CD8-positive, alpha-beta memory T cell (primary cell): ENCODE results near the gene PTPMT1. TPM values are rescaled to one million over a fixed set of nuclear protein-coding genes. Genes with fewer than 3 reads are reported as not detected.
"Not testable (repeated sequence)": the region's sequence is repeated elsewhere in the genome, so short reads cannot be mapped to it uniquely, and the experiment has no call there.

Source experiments
- CTCF ChIA-PET: fragments of 350-600 bp; sonication (Branson Sonifier 250); formaldehyde crosslinking; loops from one replicate; lab custom pipeline; 2021; ENCODE audit warnings: antibody characterized with exemption; lab: Charles Lee
- POLR2A ChIA-PET: fragments of 350-600 bp; sonication (Branson Sonifier 250); formaldehyde crosslinking; loops from one replicate; lab custom pipeline; 2021; ENCODE audit warnings: antibody characterized with exemption; lab: Charles Lee
- DNase-seq, 5 donors: peaks; one replicate each; pipeline versions ENCODE4 v3.0.0 to v3.0.0-alpha.2; 2020 to 2022; ENCODE audit warnings: mixed read lengths in 1 of 5
- H3K27ac ChIP-seq: one replicate; pipeline ENCODE4 v1.7.0; 2013; ENCODE audit warnings: low read depth, mild to moderate bottlenecking, low read length, moderate library complexity
- H3K27me3 ChIP-seq: 2 replicates; pipeline ENCODE4 v1.7.0; 2013; ENCODE audit warnings: low read length, mild to moderate bottlenecking; ENCODE audit not compliant: insufficient read depth, poor library complexity, severe bottlenecking
- H3K36me3 ChIP-seq: 2 replicates; pipeline ENCODE4 v1.7.0; 2013; ENCODE audit warnings: mild to moderate bottlenecking, low read length, moderate library complexity; ENCODE audit not compliant: insufficient read depth
- H3K4me1 ChIP-seq: 2 replicates; pipeline ENCODE4 v1.7.0; 2013; ENCODE audit warnings: mild to moderate bottlenecking, low read length, moderate library complexity; ENCODE audit not compliant: insufficient read depth
- H3K4me3 ChIP-seq: 2 replicates; pipeline ENCODE4 v1.7.0; 2013; ENCODE audit warnings: mild to moderate bottlenecking, low read length
- H3K9me3 ChIP-seq: 2 replicates; pipeline ENCODE4 v1.7.0; 2013; ENCODE audit warnings: mild to moderate bottlenecking, low read length
- H3K27ac Mint-ChIP-seq, 8 donors: one replicate each; pipeline ENCODE4 v1.8.0; 2020 to 2021; ENCODE audit warnings: mixed read lengths in 8 of 8, mild to moderate bottlenecking in 6 of 8, inconsistent platforms in 3 of 8, moderate library complexity in 3 of 8
- H3K27me3 Mint-ChIP-seq, 2 donors: one replicate each; pipeline ENCODE4 v1.8.0; 2020 to 2021; ENCODE audit warnings: mixed read lengths in 2 of 2, mild to moderate bottlenecking in 1 of 2, moderate library complexity in 1 of 2
- H3K36me3 Mint-ChIP-seq, 3 donors: one replicate each; pipeline ENCODE4 v1.8.0; 2020 to 2021; ENCODE audit warnings: mixed read lengths in 3 of 3, inconsistent platforms in 1 of 3, mild to moderate bottlenecking in 1 of 3
- H3K4me1 Mint-ChIP-seq, 3 donors: one replicate each; pipeline ENCODE4 v1.8.0; 2020 to 2021; ENCODE audit warnings: mixed read lengths in 3 of 3, inconsistent platforms in 1 of 3, mild to moderate bottlenecking in 1 of 3
- H3K4me3 Mint-ChIP-seq, 7 donors: one replicate each; pipeline ENCODE4 v1.8.0; 2020 to 2021; ENCODE audit warnings: mixed read lengths in 7 of 7, mild to moderate bottlenecking in 6 of 7, moderate library complexity in 4 of 7, inconsistent platforms in 2 of 7
- H3K9me3 Mint-ChIP-seq, 5 donors: one replicate each; pipeline ENCODE4 v1.8.0; 2020 to 2022; ENCODE audit warnings: mixed read lengths in 5 of 5, mild to moderate bottlenecking in 3 of 5, moderate library complexity in 2 of 5, inconsistent platforms in 1 of 5
- polyA plus RNA-seq: library from polyadenylated mRNA; unstranded; fragments of 300-500 nt; fragmentation: Illumina TruSeq; gene quantifications from one replicate; pipeline ENCODE4 v1.2.3, GENCODE V29; 2021
- total RNA-seq, 2 experiments: library from RNA; stranded (reverse); gene quantifications; one replicate each; pipeline ENCODE4 v1.2.3, GENCODE V29; 2021

PTPMT1 gene
- total and polyA plus RNA-seq, 3 experiments from 2014 or later, result 53.3 to 71.2 (median 53.8) TPM

GRCh38 chr11:47550288-47551047 lies 14.9 kb upstream of the PTPMT1 start:
- no peak overlapping the region for H3K27ac ChIP-seq

GRCh38 chr11:47551086-47551485 lies 14.3 kb upstream of the PTPMT1 start:
- H3K36me3 Mint-ChIP-seq, result peaks cover 0 to 31% (median 3%) of the 10 kb centered on the region in 3 donors
- Histone ChIP-seq H3K4me3 (peak overlapping the region; percentile 65), H3K9me3 (no peaks in the 10 kb centered on the region), H3K27ac (peak overlapping the region; percentile 59), H3K4me1 (peaks cover 54% of the 10 kb centered on the region), H3K27me3 (no peaks in the 10 kb centered on the region), H3K36me3 (no peaks in the 10 kb centered on the region)
- H3K27me3 Mint-ChIP-seq, result no peaks in the 10 kb centered on the region
- POLR2A ChIA-PET, result interaction anchor here (0.7 to 1.6 kb wide), 2 partner anchors 27 to 558 kb away, joined by 3 to 4 read pairs; partner anchors contain the start of gene KBTBD4
- DNase-seq, result no peak
- H3K9me3 Mint-ChIP-seq, result no peaks in the 10 kb centered on the region
- peak overlapping the region; percentile 95 to 100 (median 97) for H3K4me3 Mint-ChIP-seq
- peak overlapping the region; percentile 30 to 99 (median 98) for H3K27ac Mint-ChIP-seq
- CTCF ChIA-PET, result interaction anchor here (1.1 to 2.1 kb wide), 3 partner anchors 7 to 22 kb away, joined by 3 to 9 read pairs (median 4); partner anchors contain the start of gene PTPMT1
- H3K4me1 Mint-ChIP-seq, result peaks cover 49 to 69% (median 68%) of the 10 kb centered on the region in 3 donors

More at GRCh38 chr11:47550288-47551047, 14.9 kb upstream of the PTPMT1 start:
- Histone ChIP-seq H3K4me3 (peak overlapping the region; percentile 65), H3K9me3 (no peaks in the 10 kb centered on the region), H3K4me1 (peaks cover 55% of the 10 kb centered on the region), H3K36me3 (no peaks in the 10 kb centered on the region), H3K27me3 (no peaks in the 10 kb centered on the region)
- H3K27ac Mint-ChIP-seq, result peak overlapping the region; percentile 59 to 99 (median 93)
- H3K27me3 Mint-ChIP-seq, result no peaks in the 10 kb centered on the region
- H3K4me3 Mint-ChIP-seq, result peak overlapping the region; percentile 95 to 100 (median 97)
- H3K4me1 Mint-ChIP-seq, result peaks cover 49 to 69% (median 68%) of the 10 kb centered on the region in 3 donors
- peaks cover 0 to 31% (median 3%) of the 10 kb centered on the region in 3 donors for H3K36me3 Mint-ChIP-seq
- DNase-seq, result no peak
- ChIA-PET CTCF (interaction anchor here (1.1 to 2.1 kb wide), 2 partner anchors 15 to 23 kb away, joined by 3 to 9 read pairs; partner anchors contain the start of gene PTPMT1), POLR2A (interaction anchor here (1.6 kb wide), 1 partner anchor 28 kb away, joined by 3 read pairs; the partner anchor contains the start of gene KBTBD4)
- no peaks in the 10 kb centered on the region for H3K9me3 Mint-ChIP-seq

GRCh38 chr11:47552056-47552565 lies 13.3 kb upstream of the PTPMT1 start:
- peak overlapping the region; percentile 59 for H3K27ac ChIP-seq
- no peaks in the 10 kb centered on the region for H3K36me3 ChIP-seq
- H3K4me3 Mint-ChIP-seq, result peak overlapping the region; percentile 95 to 100 (median 97)
- H3K36me3 Mint-ChIP-seq, result peaks cover 0 to 26% (median 3%) of the 10 kb centered on the region in 3 donors
- peak in 2 of 5 donors; percentile 4 to 5 for DNase-seq
- H3K4me1 Mint-ChIP-seq, result peaks cover 43 to 62% (median 61%) of the 10 kb centered on the region in 3 donors
- no peaks in the 10 kb centered on the region for H3K27me3 Mint-ChIP-seq
- no peaks in the 10 kb centered on the region for H3K27me3 ChIP-seq
- H3K9me3 ChIP-seq, result no peaks in the 10 kb centered on the region
- no peaks in the 10 kb centered on the region for H3K9me3 Mint-ChIP-seq
- CTCF ChIA-PET, result interaction anchor here (0.6 to 2.1 kb wide), 4 partner anchors 8 to 18 kb away, joined by 3 to 9 read pairs (median 4); partner anchors contain the start of gene PTPMT1
- peak overlapping the region; percentile 65 for H3K4me3 ChIP-seq
- H3K4me1 ChIP-seq, result peaks cover 51% of the 10 kb centered on the region
- H3K27ac Mint-ChIP-seq, result peak overlapping the region; percentile 95 to 99 (median 98)
- POLR2A ChIA-PET, result interaction anchor here (0.7 to 2.3 kb wide), 6 partner anchors 13 to 557 kb away, joined by 3 to 10 read pairs (median 4); partner anchors contain the start of genes KBTBD4, NDUFS3 and PTPMT1

- H3K9me3 Mint-ChIP-seq, result no peaks in the 10 kb centered on the region
- H3K36me3 Mint-ChIP-seq, result peaks cover 0 to 24% (median 3%) of the 10 kb centered on the region in 3 donors
- ChIA-PET POLR2A (interaction anchor here (0.7 to 2.3 kb wide), 5 partner anchors 12 to 213 kb away, joined by 3 to 10 read pairs (median 4); partner anchors contain the start of genes AGBL2, KBTBD4, NDUFS3 and PTPMT1), CTCF (interaction anchor here (0.6 to 2.1 kb wide), 15 partner anchors 9 to 127 kb away, joined by 3 to 18 read pairs (median 4); partner anchors contain the start of genes KBTBD4, NDUFS3, PSMC3 and PTPMT1)
- no peaks in the 10 kb centered on the region for H3K27me3 Mint-ChIP-seq
- peak within 1 kb of the TSS; percentile 59 for H3K27ac ChIP-seq
- H3K4me3 Mint-ChIP-seq, result peak within 1 kb of the TSS; percentile 95 to 100 (median 97)
- H3K4me1 Mint-ChIP-seq, result peaks cover 40 to 55% (median 55%) of the 10 kb centered on the region in 3 donors
- H3K27ac Mint-ChIP-seq, result peak within 1 kb of the TSS; percentile 95 to 99 (median 98)
- peaks cover 44% of the 10 kb centered on the region for H3K4me1 ChIP-seq
- DNase-seq, result peak; percentile 88 to 94 (median 91)
- H3K27me3 ChIP-seq, result no peaks in the 10 kb centered on the region
- H3K4me3 ChIP-seq, result peak within 1 kb of the TSS; percentile 66
- H3K36me3 ChIP-seq, result no peaks in the 10 kb centered on the region
- H3K9me3 ChIP-seq, result no peaks in the 10 kb centered on the region
Measured at GRCh38 chr11:47552566-47553405, 12.6 kb upstream of the PTPMT1 start, which contains the start of gene CELF1. Gene CELF1 (minus strand): TSS chr11:47553132. CDS start chr11:47499523, 53,609 bp downstream.

GRCh38 chr11:47553406-47553743 lies 12.0 kb upstream of the PTPMT1 start:
- Mint-ChIP-seq H3K4me1 (peaks cover 35 to 49% (median 49%) of the 10 kb centered on the region in 3 donors), H3K27ac (peak overlapping the region in 7 of 8 donors; percentile 65 to 99 (median 84)), H3K9me3 (no peaks in the 10 kb centered on the region), H3K4me3 (peak overlapping the region; percentile 82 to 100 (median 97)), H3K36me3 (peaks cover 0 to 21% (median 3%) of the 10 kb centered on the region in 3 donors), H3K27me3 (no peaks in the 10 kb centered on the region)
- Histone ChIP-seq H3K9me3 (no peaks in the 10 kb centered on the region), H3K4me3 (peak overlapping the region; percentile 66), H3K27me3 (no peaks in the 10 kb centered on the region), H3K4me1 (peaks cover 39% of the 10 kb centered on the region), H3K27ac (peak overlapping the region; percentile 38), H3K36me3 (no peaks in the 10 kb centered on the region)
- CTCF ChIA-PET, result interaction anchor here (0.7 to 1.6 kb wide), 11 partner anchors 9 to 127 kb away, joined by 3 to 18 read pairs (median 4); partner anchors contain the start of genes KBTBD4, NDUFS3, PSMC3 and PTPMT1
- POLR2A ChIA-PET, result interaction anchor here (0.9 to 2.3 kb wide), 4 partner anchors 11 to 162 kb away, joined by 3 to 10 read pairs (median 4); partner anchors contain the start of genes AGBL2, KBTBD4, NDUFS3 and PTPMT1
- no peak for DNase-seq

GRCh38 chr11:47557004-47557403 lies 8.4 kb upstream of the PTPMT1 start:
- H3K4me3 Mint-ChIP-seq, H3K4me1 ChIP-seq, H3K36me3 Mint-ChIP-seq, H3K27me3 ChIP-seq, H3K9me3 Mint-ChIP-seq, DNase-seq, H3K9me3 ChIP-seq, H3K4me3 ChIP-seq, H3K36me3 ChIP-seq, H3K27me3 Mint-ChIP-seq, H3K27ac Mint-ChIP-seq, H3K27ac ChIP-seq, POLR2A ChIA-PET: not testable (repeated sequence)
- CTCF ChIA-PET, result interaction anchor here (1.3 kb wide), 1 partner anchor 21 kb away, joined by 4 read pairs; no protein-coding TSS in a partner anchor
- H3K4me1 Mint-ChIP-seq, result peaks cover 8 to 17% (median 16%) of the 10 kb centered on the region in 3 donors

- ChIA-PET POLR2A (interaction anchor here (0.7 kb wide), 1 partner anchor 19 kb away, joined by 3 read pairs; no protein-coding TSS in a partner anchor), CTCF (no interaction called here)
- Mint-ChIP-seq H3K4me1 (peaks cover 3 to 6% (median 5%) of the 10 kb centered on the region in 3 donors), H3K27me3 (no peaks in the 10 kb centered on the region), H3K27ac (no peak overlapping the region), H3K4me3 (no peak overlapping the region), H3K9me3 (no peaks in the 10 kb centered on the region), H3K36me3 (peaks cover 0 to 2% (median 0%) of the 10 kb centered on the region in 3 donors)
- Histone ChIP-seq H3K4me1 (no peaks in the 10 kb centered on the region), H3K27ac (no peak overlapping the region), H3K27me3 (no peaks in the 10 kb centered on the region), H3K36me3 (no peaks in the 10 kb centered on the region), H3K4me3 (no peak overlapping the region), H3K9me3 (no peaks in the 10 kb centered on the region)
- DNase-seq, result no peak
Measured at GRCh38 chr11:47558695-47559094, 6.7 kb upstream of the PTPMT1 start.
